ENCODE data around the gene ANXA9.

Gene ANXA9, protein sequence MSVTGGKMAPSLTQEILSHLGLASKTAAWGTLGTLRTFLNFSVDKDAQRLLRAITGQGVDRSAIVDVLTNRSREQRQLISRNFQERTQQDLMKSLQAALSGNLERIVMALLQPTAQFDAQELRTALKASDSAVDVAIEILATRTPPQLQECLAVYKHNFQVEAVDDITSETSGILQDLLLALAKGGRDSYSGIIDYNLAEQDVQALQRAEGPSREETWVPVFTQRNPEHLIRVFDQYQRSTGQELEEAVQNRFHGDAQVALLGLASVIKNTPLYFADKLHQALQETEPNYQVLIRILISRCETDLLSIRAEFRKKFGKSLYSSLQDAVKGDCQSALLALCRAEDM

GRCh38 chr1:150981805-150982712 is at the start of gene ANXA9:
Gene ANXA9, plus strand, starts transcription at chr1:150982292. Its CDS starts 814 bp downstream, at chr1:150983106.
- no peak for DNase-seq

- no peak for DNase-seq
Observed at GRCh38 chr1:150944856-150945255, 37.2 kb upstream of the ANXA9 start.

GRCh38 chr1:150954708-150955107 is 27.4 kb upstream of the ANXA9 start:
- no peak for DNase-seq

- no peak for DNase-seq
Observed at GRCh38 chr1:150955280-150955679, 26.8 kb upstream of the ANXA9 start.

DNA sequence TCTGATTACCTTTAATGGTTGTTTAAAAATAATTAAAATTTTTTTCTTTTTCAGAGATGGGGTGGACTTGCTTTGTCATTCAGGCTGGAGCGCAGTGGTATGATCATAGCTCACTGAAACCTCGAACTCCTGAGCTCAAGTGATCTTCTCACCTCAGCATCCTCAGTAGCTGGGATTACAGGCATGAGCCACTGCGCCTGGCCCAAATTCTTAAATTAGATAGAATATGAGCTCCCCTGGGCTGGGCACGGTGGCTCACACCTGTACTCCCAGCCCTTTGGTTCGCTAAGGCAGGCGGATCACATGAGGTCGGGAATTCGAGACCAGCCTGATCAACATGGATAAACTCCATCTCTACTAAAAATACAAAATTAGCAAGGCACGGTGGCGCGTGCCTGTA is 24.4 kb upstream of the ANXA9 start:
- no peak for DNase-seq

GRCh38 chr1:150960646-150961045 is 21.4 kb upstream of the ANXA9 start:
- DNase-seq: no peak

DNA sequence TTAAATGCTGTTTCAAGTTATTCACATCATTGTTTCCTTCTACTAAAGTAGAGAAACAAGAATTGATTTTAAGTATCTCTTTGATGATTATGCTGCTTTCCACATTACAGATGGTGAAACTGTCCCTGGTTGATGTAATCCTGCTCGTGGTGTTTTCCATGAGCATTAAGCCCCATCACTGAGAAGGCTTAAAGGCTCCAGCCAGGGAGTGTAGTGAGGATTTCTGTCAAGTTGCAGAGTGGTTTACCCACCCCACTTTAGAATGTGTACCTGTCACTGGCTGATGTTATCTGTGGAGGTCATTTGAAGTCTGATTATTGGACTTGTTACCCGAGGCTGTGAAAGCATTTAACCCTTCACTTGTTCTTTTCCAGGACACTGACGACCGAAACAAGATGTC is 20.3 kb upstream of the ANXA9 start:
- DNase-seq: no peak

- no peak for DNase-seq
Observed at GRCh38 chr1:150963321-150964163, 18.6 kb upstream of the ANXA9 start.

GRCh38 chr1:150964164-150964489 is 18.0 kb upstream of the ANXA9 start:
- no peak for DNase-seq

GRCh38 chr1:150965605-150966004 is 16.5 kb upstream of the ANXA9 start:
- no peak for DNase-seq

DNA sequence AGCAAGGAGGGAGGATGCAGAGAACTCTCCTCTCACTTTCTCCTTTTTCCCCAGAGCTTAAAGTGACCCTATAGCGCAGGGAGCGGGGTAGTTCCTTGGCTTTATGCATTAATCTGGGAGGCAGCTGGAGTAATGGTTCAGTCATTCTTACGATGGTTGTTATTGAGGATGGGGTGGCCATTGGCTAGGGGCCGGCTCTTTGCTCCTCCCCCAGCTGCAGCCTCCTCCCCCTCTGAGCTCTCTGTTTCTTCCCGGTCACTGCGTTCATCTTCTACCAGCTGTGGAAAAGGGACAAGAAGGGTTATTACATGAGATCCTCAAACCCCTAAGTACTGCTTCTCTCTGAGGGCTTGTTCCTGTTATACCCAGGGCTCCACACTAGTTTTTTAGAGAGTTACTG is 16.1 kb upstream of the ANXA9 start:
- no peak for DNase-seq

DNA sequence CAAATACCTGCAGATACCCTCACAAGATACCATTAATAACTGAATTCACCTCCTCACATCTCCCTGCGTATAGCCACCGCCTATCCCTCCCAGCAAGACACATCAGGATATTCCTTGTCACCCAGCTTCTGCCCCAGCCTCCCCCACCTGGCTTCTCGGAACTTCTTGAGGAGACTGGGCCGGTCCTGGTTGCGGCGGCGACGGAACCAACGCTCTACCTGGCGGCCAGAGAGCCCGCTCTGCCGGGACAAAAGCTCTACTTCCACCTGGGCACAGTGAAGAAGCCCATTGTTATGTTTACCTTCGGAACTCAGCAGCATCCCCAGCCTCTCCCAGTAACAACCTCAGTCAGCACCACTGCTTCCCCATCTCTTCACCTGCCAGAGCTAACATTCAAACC is 14.2 kb upstream of the ANXA9 start:
- DNase-seq: no peak

DNA sequence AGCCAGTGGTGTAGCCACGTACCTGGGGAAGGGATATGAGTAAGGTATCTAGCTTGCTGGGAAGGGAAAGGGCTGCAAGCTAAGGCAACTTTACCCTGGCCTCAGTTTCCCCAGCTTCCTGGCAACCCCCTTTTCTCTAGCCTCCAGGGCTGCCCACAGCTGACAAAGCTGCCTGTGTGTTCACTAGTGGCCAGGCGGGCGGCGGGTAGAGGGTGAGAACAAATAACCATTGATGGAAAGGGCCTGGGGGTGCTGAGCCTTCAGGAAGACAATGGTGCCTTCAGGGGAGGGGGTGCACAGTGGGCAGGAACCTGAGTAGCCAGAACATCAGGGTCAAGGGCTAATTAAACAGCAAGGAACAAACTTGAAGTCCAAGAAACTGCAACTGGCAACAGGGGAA is 13.6 kb upstream of the ANXA9 start:
- DNase-seq: no peak

GRCh38 chr1:150969626-150970025 is 12.5 kb upstream of the ANXA9 start:
- DNase-seq: no peak

- DNase-seq: no peak
Observed at GRCh38 chr1:150970808-150971582, 11.1 kb upstream of the ANXA9 start.

DNA sequence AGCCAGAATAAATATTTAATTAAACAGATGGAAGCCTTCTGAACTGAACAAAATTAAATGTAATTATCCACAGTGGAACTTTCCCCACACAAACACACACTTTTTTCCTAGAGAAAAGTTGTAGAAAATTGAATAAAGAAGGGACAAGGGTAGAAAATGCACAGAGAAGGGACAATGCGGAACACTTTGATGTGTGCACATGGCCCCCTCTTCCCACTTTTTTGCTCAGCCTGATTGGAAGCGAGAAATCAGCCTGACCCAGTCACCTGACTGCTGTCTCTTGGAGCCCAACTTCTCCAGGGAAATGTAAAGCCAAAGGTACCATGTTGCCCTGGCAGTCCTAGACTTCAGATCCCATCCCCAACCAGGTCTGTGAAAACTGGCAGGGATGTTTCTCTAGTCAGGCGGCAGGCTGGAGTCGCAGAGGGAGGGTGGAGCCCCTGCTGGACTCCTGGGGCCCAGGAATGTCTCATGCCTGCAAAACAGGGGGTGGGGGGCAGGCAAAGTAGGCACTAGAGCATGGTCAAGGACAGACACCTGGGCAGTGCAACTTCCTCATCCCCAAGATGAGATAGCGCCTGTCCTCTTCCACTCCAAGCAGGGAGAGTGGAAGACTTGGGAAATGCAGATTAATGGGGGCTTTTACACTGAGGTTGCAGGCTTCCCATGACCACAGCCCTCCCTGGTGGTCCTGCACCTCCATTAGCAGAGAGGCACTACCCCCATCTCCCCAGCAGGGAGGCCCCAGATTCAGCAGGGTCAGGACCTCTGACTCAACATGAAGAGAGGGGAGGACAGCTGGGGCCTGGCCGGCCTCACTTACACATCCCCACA is 10.3 kb upstream of the ANXA9 start:
- no peak for DNase-seq

- DNase-seq: no peak
Observed at GRCh38 chr1:150972417-150972940, 9.6 kb upstream of the ANXA9 start.

DNA sequence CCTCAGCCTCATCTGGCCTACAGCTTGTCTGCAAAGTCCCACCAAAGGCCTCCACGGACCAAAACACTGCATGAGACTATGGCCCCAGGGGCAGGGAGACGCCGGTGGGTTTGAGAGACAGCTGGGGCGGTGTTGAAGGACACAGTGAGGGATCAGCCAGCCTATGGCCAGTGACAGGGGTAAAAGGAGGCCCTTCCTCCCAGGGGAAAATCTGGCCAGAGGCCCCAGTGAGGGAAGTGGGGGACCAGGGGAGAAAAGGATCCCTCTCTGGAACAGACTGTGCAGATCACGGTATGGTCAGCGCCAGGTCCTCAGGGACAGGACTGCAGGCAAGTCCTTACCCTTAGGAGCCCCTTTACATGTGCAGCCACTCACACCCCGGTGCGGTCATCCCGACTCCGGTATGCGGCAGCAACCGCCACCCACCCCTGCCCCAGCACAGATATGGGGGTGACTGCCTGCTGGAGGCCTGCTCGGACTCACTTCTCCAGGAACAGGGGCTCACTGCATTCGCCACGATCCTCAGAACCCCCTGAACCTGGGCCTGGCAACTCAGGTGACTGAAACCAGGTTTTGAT is 8.7 kb upstream of the ANXA9 start:
- DNase-seq: no peak

DNA sequence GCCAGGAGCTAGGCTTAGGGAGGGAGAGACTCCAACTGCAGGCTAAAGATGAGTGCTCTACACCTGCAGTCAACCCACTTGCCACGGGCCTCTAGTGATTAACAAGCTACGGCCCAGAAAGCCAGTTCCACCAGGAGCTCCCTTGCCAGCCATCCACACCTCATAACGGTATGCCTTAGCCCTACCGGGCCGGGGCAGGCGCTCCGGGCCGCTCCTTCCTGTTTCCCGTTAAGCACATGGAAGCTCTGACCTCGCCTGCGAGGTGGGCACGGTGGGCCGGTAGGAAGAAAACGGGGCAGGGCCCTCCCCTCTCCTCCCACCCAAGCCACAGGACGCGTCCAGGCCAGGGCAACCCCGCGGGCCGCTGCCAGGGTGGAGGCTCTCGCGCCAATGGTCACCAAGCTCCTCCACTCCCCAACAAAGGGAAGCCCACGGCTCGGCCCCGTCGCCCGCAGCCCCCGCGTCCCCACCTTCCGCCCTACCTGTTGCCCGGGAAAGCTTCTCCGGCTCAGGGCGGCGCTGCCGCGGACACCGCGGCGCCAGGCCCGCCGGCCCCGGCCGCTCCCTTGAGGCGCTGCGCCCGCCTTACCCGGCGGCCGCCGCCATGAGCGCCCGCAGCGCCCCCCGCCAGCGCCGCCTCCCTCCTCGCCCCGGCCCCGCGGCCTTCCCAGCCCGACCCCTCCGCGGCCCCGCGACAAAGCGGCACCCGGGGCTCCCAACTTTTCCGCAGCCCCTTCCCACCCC is 8.1 kb upstream of the ANXA9 start:
- no peak for DNase-seq

Data from NCI-H1694 treated with DMSO at 0.1 percent for 48 hours (cell line).